ENCODE results near the gene MYH13. TPM values are rescaled to one million over a fixed set of nuclear protein-coding genes. Genes with fewer than 3 reads are reported as not detected.

The MYH13 gene
- total RNA-seq, 1 donor from 2014 or later = not detected

DNA sequence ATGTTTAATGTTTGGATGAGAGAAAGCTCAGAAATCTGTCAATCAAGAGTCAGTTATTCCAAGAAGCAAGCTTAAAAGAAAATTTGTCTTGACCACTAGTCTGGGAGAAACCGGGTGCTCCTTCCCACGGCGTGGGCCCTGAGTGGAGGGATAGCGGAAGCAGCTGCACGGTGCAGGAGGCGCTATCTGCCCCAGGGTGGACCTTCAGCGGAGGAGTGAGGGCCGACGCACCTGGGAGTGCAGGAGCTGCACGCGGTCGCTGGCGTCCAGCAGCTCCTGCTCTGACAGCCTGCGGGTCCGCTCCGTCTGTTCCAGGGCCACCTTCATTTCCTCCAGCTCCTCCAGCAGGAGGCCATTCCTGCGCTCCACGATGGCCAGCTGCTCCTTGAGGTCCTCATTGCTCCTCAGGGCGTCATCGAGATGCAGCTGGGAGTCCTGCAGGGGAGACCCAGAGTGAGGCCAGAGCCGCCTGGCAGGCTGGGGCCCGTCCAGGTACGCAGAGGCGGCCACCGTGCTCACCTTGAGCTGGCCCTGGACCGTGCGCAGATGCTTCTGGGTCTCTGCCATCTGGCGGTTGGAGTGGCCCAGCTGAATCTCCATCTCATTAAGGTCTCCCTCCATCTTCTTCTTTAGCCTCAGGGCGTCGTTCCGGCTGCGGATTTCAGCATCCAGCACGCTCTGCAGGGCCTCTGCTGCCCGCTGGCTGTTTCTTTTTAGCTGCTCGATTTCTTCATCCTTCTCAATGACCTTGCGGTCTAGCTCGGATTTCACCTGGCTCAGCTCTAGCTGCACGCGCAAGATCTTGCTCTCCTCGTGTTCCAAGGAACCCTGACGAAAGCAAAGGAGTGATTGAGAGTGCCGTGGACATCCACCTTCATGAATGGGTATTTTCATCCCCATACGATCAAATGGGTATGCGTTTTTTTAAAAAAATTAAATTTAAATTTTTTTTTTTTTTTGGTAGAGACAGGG lies 63.5 kb downstream of the MYH13 start:
- TF ChIP-seq, protein P1, sequence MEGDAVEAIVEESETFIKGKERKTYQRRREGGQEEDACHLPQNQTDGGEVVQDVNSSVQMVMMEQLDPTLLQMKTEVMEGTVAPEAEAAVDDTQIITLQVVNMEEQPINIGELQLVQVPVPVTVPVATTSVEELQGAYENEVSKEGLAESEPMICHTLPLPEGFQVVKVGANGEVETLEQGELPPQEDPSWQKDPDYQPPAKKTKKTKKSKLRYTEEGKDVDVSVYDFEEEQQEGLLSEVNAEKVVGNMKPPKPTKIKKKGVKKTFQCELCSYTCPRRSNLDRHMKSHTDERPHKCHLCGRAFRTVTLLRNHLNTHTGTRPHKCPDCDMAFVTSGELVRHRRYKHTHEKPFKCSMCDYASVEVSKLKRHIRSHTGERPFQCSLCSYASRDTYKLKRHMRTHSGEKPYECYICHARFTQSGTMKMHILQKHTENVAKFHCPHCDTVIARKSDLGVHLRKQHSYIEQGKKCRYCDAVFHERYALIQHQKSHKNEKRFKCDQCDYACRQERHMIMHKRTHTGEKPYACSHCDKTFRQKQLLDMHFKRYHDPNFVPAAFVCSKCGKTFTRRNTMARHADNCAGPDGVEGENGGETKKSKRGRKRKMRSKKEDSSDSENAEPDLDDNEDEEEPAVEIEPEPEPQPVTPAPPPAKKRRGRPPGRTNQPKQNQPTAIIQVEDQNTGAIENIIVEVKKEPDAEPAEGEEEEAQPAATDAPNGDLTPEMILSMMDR (conservative IDR thresholded peaks at IDR 0.05; ENCODE audit: low read depth, low read length) = no peak
- DNase-seq (ENCODE audit: low read depth) = no peak
- H3K4me3 ChIP-seq (ENCODE audit: low read depth, low read length) = no peak overlapping the region

DNA sequence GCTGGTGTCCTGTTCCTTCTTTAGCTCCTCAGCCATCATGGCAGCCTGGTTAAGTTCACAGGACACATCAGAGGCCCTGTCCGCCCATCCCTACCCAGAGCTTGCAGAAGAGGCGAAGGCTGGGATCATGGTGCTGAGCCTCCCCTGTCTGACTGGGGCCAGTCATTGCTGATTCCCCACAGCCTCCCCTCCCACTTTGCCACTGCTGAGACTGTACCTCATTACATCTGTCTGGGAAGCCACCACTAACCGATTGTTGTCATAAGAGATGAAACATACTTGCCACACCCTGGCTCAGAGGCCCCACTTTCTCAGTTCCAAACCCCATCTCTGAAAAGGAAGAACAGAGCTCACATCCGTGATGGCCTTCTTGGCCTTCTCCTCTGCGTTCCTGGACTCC lies 66.2 kb downstream of the MYH13 start:
- H3K4me3 ChIP-seq (ENCODE audit: low read depth, low read length) = no peak overlapping the region
- TF ChIP-seq, protein P1 (conservative IDR thresholded peaks at IDR 0.05; ENCODE audit: low read depth, low read length) = no peak
- no peak for DNase-seq (ENCODE audit: low read depth)

DNA sequence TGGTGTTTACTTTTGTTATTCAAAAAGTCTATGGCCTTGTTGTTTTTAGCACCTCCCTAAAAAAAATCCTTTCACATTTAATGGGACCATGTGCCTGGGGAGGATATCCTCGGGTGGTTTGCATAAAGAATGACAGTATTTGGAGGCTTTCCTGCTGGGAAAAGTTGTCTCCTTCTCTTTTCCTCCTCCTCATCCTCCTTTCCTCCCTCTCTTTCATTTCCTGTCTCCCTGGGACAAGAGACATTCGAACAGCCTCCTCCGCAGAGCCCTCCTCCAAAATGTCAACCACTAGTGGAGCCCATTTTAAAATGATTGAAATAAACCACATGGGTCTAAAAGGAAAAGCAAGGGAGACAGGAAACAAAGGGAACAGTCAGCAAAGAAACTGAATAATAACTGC lies 67.4 kb downstream of the MYH13 start:
- TF ChIP-seq, protein P1 (conservative IDR thresholded peaks at IDR 0.05; ENCODE audit: low read depth, low read length) = no peak
- H3K4me3 ChIP-seq (ENCODE audit: low read depth, low read length) = no peak overlapping the region
- DNase-seq (ENCODE audit: low read depth) = no peak

DNA sequence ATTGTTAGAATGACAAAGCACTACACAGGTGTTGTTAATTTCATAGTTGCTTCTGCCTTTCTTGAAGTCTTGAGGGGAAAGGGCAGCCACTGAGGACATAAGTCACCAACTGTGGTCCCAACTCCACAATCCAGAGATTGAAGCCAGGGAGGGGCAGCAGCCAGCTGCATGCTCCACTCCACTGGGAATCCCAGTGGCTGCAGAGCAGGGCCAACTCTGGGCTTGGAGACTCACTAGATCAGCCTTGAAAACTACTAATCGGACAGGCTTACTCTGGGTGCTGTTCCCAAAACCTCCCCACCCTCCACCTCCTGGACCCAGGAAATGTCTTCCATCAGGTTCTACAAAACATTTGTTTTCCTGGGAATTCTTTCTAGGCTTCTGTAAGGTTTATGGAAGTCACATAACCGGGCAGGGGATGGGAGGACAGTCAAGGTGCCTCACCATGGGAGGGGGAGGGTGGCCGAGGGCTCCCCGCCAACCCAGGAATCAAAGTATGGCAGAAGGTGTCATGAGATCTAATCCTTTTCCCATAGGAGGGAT lies 68.0 kb downstream of the MYH13 start:
- DNase-seq (ENCODE audit: low read depth) = no peak
- TF ChIP-seq, protein P1 (conservative IDR thresholded peaks at IDR 0.05; ENCODE audit: low read depth, low read length) = no peak
- no peak overlapping the region for H3K4me3 ChIP-seq (ENCODE audit: low read depth, low read length)

DNA sequence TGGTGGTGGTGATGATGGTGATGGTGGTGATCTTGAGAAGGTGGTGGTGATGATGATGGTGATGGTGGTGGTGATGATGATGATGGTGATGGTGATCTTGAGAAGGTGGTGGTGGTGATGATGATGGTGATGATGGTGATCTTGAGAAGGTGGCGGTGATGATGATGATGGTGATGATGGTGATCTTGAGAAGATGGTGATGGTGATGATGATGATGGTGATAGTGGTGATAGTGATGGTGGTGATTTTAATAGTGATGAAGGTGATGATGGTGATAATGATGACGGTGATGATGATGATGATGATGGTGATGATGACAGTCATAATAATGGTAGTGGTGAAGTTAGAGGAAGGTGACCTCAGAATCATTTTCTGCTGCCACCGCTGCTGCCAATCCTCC lies 75.1 kb downstream of the MYH13 start:
- TF ChIP-seq, protein P1 (conservative IDR thresholded peaks at IDR 0.05; ENCODE audit: low read depth, low read length) = no peak
- no peak overlapping the region for H3K4me3 ChIP-seq (ENCODE audit: low read depth, low read length)
- DNase-seq (ENCODE audit: low read depth) = no peak

DNA sequence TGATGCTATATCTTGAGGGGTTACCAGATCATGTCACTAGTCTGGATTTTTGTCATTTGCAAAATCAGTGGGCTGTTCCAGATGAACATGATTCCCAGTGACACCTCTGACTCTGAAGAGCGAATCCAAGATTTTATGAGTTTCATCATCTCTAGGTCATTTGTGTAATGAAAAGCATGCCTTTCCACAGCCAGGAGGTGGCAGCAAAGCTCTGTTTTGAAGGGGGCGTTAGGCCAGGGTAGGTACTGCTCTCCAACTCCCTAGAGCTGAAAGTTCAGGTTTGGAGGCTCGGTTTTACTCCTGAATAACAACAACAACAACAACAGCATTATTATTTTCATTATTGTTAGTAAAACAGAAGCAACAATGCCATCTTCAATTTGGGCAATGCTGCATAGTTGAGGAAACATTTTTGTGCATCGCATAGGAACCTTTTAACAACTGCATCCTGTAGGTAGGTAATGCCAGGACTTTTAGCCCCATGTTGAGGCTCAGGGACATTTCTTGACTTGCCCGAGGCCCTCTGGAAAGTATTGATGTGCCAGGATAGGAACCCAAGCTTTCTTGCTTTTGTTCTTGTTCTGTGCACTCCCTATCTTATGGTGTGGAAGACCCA lies 77.0 kb downstream of the MYH13 start:
- H3K4me3 ChIP-seq (ENCODE audit: low read depth, low read length) = no peak overlapping the region
- DNase-seq (ENCODE audit: low read depth) = no peak

More for the DNA sequence above, 77.0 kb downstream of the MYH13 start:
- TF ChIP-seq, protein P1 (conservative IDR thresholded peaks at IDR 0.05; ENCODE audit: low read depth, low read length) = peak; percentile 66

Data from epithelial cell of proximal tubule (primary cell).